DMS79 (cell line): ENCODE data around the gene TNIK.

ENCODE experiments used
- DNase-seq: peaks from one replicate; lab custom pipeline; 2025; lab: John Stamatoyannopoulos, UW

The TNIK gene

GRCh38 chr3:171340434-171340833 lies 119.8 kb downstream of the TNIK start:
- DNase-seq = no peak

- no peak for DNase-seq
These were observed 120.6 kb downstream of the TNIK start for GRCh38 chr3:171339598-171339997.

GRCh38 chr3:171336406-171336805 lies 123.8 kb downstream of the TNIK start:
- peak; percentile 19 for DNase-seq

GRCh38 chr3:171335559-171335958 lies 124.6 kb downstream of the TNIK start:
- DNase-seq = no peak

GRCh38 chr3:171334465-171334811 lies 125.8 kb downstream of the TNIK start:
- DNase-seq = no peak

- no peak for DNase-seq
These were observed 126.3 kb downstream of the TNIK start for GRCh38 chr3:171333784-171334464.

GRCh38 chr3:171330938-171331337 lies 129.3 kb downstream of the TNIK start:
- DNase-seq = no peak

GRCh38 chr3:171329746-171330145 lies 130.5 kb downstream of the TNIK start:
- no peak for DNase-seq

- no peak for DNase-seq
These were observed 131.7 kb downstream of the TNIK start for GRCh38 chr3:171328419-171329082.

- no peak for DNase-seq
These were observed 132.6 kb downstream of the TNIK start for GRCh38 chr3:171327441-171328174.

- DNase-seq = no peak
These were observed 133.3 kb downstream of the TNIK start for GRCh38 chr3:171326717-171327440.

- no peak for DNase-seq
These were observed 136.2 kb downstream of the TNIK start for GRCh38 chr3:171323938-171324536.

- DNase-seq = no peak
These were observed 138.4 kb downstream of the TNIK start for GRCh38 chr3:171321559-171322360.

- no peak for DNase-seq
These were observed 139.3 kb downstream of the TNIK start for GRCh38 chr3:171320750-171321558.

- no peak for DNase-seq
These were observed 143.0 kb downstream of the TNIK start for GRCh38 chr3:171317171-171317570.

- no peak for DNase-seq
These were observed 144.3 kb downstream of the TNIK start for GRCh38 chr3:171315919-171316318.

GRCh38 chr3:171315101-171315500 lies 145.1 kb downstream of the TNIK start:
- DNase-seq = no peak

GRCh38 chr3:171314341-171314740 lies 145.9 kb downstream of the TNIK start:
- no peak for DNase-seq

- no peak for DNase-seq
These were observed 146.5 kb downstream of the TNIK start for GRCh38 chr3:171313702-171314101.

GRCh38 chr3:171312741-171313140 lies 147.5 kb downstream of the TNIK start:
- DNase-seq = peak; percentile 63
